ENCODE measurements around the gene CDKN2A. TPM values are rescaled to one million over a fixed set of nuclear protein-coding genes. Genes with fewer than 3 reads are reported as not detected.

Gene CDKN2A
- polyA plus RNA-seq, 1 donor from 2014 or later, result not detected

DNA sequence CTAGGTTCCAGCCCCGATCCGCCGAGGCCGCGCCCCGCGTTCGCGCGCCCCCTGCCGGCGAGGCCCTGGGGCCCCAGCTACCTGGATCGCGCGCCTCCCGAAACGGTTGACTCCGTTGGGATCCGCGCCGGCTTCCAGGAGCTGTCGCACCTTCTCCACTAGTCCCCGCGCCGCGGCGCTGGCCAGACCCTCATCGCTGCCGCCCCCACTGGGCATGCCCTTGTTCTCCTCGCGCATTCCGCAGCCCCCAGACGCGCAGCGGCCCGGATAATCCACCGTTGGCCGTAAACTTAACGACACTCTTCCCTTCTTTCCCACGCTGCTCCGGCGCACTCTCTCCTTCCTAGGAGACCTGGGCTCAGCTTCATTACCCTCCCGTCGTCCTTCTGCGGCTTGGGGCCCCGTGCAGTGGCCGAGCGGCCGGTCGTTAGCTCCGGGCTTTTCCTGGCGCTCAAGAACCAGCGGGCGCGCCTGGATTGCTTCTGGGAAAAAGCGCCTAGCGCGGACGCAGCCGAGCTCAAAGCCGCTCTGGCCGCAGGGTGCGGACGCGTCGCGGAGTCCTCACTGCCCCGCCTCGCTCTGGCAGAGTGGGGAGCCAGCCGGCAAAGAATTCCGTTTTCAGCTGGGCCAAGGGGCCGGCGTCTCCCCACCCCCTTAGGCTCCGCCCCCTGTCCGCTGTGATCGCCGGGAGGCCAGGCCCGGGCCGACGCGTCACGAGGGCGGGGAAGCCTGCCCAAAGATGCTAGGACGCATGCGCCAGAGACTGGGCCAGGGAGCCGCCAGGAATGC is 14.7 kb upstream of the CDKN2A start, which contains the start of gene CDKN2B:
TSS of gene CDKN2B (minus strand) at position 589 of the 789 bp plus-strand sequence. CDS start at position 237, 352 bp downstream.
- H3K9me3 ChIP-seq (ENCODE audit: low read length), result no peaks in the 10 kb centered on the region
- peaks cover 94% of the 10 kb centered on the region for H3K27me3 ChIP-seq (ENCODE audit: insufficient read depth, low read depth, low read length)
- peak within 1 kb of the TSS; percentile 66 for H3K4me3 ChIP-seq (ENCODE audit: low read length)
- no peaks in the 10 kb centered on the region for H4K20me1 ChIP-seq (ENCODE audit: insufficient read depth)
- no peaks in the 10 kb centered on the region for H3K36me3 ChIP-seq (ENCODE audit: insufficient read depth, low read length)
- H3K4me2 ChIP-seq (ENCODE audit: low read length), result no peak within 1 kb of the TSS
- peak; percentile 68 for TF ChIP-seq EZH2 (IDR thresholded peaks at IDR 0.05; ENCODE audit: borderline replicate concordance, insufficient read depth, low read length, poor library complexity, severe bottlenecking)
- TF ChIP-seq REST (IDR thresholded peaks at IDR 0.05; ENCODE audit: borderline replicate concordance), result no peak
- TF ChIP-seq POLR2AphosphoS5 (IDR thresholded peaks at IDR 0.05), result peak; percentile 52
- TF ChIP-seq, protein P1, sequence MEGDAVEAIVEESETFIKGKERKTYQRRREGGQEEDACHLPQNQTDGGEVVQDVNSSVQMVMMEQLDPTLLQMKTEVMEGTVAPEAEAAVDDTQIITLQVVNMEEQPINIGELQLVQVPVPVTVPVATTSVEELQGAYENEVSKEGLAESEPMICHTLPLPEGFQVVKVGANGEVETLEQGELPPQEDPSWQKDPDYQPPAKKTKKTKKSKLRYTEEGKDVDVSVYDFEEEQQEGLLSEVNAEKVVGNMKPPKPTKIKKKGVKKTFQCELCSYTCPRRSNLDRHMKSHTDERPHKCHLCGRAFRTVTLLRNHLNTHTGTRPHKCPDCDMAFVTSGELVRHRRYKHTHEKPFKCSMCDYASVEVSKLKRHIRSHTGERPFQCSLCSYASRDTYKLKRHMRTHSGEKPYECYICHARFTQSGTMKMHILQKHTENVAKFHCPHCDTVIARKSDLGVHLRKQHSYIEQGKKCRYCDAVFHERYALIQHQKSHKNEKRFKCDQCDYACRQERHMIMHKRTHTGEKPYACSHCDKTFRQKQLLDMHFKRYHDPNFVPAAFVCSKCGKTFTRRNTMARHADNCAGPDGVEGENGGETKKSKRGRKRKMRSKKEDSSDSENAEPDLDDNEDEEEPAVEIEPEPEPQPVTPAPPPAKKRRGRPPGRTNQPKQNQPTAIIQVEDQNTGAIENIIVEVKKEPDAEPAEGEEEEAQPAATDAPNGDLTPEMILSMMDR (IDR thresholded peaks at IDR 0.05; ENCODE audit: poor library complexity, severe bottlenecking), result peak; percentile 42
- no peak within 1 kb of the TSS for H3K27ac ChIP-seq (ENCODE audit: low read length)
- H3K9ac ChIP-seq (ENCODE audit: low read length), result no peak within 1 kb of the TSS
- H3K79me2 ChIP-seq (replicated peaks; ENCODE audit: insufficient read depth, low read length), result no peaks in the 10 kb centered on the region
- H3K9me2 ChIP-seq (ENCODE audit: insufficient read depth, low read length), result no peaks in the 10 kb centered on the region
- H3F3A ChIP-seq (ENCODE audit: insufficient read depth, low read length, poor library complexity, severe bottlenecking), result no peaks in the 10 kb centered on the region
- H2AFZ ChIP-seq (ENCODE audit: low read depth, low read length), result no peak within 1 kb of the TSS

- H4K20me1 ChIP-seq (ENCODE audit: insufficient read depth), result no peaks in the 10 kb centered on the region
These were observed 14.2 kb upstream of the CDKN2A start for GRCh38 chr9:22008384-22008716.

GRCh38 chr9:22005702-22006606 is 11.8 kb upstream of the CDKN2A start:
- TF ChIP-seq RAD21 (conservative IDR thresholded peaks at IDR 0.05), result no peak
- peak; percentile 92 for TF ChIP-seq EZH2 (IDR thresholded peaks at IDR 0.05; ENCODE audit: borderline replicate concordance, insufficient read depth, low read length, poor library complexity, severe bottlenecking)
- Histone ChIP-seq H3F3A (ENCODE audit: insufficient read depth, low read length, poor library complexity, severe bottlenecking) (no peaks in the 10 kb centered on the region), H3K4me3 (ENCODE audit: low read length) (no peak overlapping the region), H3K9ac (ENCODE audit: low read length) (no peak overlapping the region), H3K27me3 (ENCODE audit: insufficient read depth, low read depth, low read length) (peaks cover 100% of the 10 kb centered on the region), H3K27ac (ENCODE audit: low read length) (no peak overlapping the region), H3K4me2 (ENCODE audit: low read length) (no peak overlapping the region), H4K20me1 (ENCODE audit: insufficient read depth) (no peaks in the 10 kb centered on the region), H3K9me2 (ENCODE audit: insufficient read depth, low read length) (no peaks in the 10 kb centered on the region), H2AFZ (ENCODE audit: low read depth, low read length) (no peak overlapping the region), H3K36me3 (ENCODE audit: insufficient read depth, low read length) (no peaks in the 10 kb centered on the region), H3K9me3 (ENCODE audit: low read length) (no peaks in the 10 kb centered on the region), H3K79me2 (replicated peaks; ENCODE audit: insufficient read depth, low read length) (no peaks in the 10 kb centered on the region)

More at GRCh38 chr9:22008384-22008716, 14.2 kb upstream of the CDKN2A start:
- no peaks in the 10 kb centered on the region for H3K9me3 ChIP-seq (ENCODE audit: low read length)
- no peak overlapping the region for H3K4me2 ChIP-seq (ENCODE audit: low read length)
- no peak overlapping the region for H3K9ac ChIP-seq (ENCODE audit: low read length)
- no peak overlapping the region for H2AFZ ChIP-seq (ENCODE audit: low read depth, low read length)
- no peaks in the 10 kb centered on the region for H3K36me3 ChIP-seq (ENCODE audit: insufficient read depth, low read length)
- no peaks in the 10 kb centered on the region for H3F3A ChIP-seq (ENCODE audit: insufficient read depth, low read length, poor library complexity, severe bottlenecking)
- peaks cover 100% of the 10 kb centered on the region for H3K27me3 ChIP-seq (ENCODE audit: insufficient read depth, low read depth, low read length)
- no peak for TF ChIP-seq TAF1 (IDR thresholded peaks at IDR 0.05; ENCODE audit: low read depth)
- H3K9me2 ChIP-seq (ENCODE audit: insufficient read depth, low read length), result no peaks in the 10 kb centered on the region
- H3K79me2 ChIP-seq (replicated peaks; ENCODE audit: insufficient read depth, low read length), result no peaks in the 10 kb centered on the region
- peak overlapping the region; percentile 66 for H3K4me3 ChIP-seq (ENCODE audit: low read length)
- H3K27ac ChIP-seq (ENCODE audit: low read length), result no peak overlapping the region

Measured in neural cell (in vitro differentiated cells).